NCI-H1105 (cell line): ENCODE measurements around the gene ATP10A.

Source experiments
- DNase-seq: peaks from one replicate; lab custom pipeline; 2025; lab: John Stamatoyannopoulos, UW

ATP10A gene

GRCh38 chr15:25717457-25718168 is 145.5 kb downstream of the ATP10A start:
- DNase-seq: no peak

GRCh38 chr15:25717127-25717456 is 146.0 kb downstream of the ATP10A start:
- DNase-seq: no peak

DNA sequence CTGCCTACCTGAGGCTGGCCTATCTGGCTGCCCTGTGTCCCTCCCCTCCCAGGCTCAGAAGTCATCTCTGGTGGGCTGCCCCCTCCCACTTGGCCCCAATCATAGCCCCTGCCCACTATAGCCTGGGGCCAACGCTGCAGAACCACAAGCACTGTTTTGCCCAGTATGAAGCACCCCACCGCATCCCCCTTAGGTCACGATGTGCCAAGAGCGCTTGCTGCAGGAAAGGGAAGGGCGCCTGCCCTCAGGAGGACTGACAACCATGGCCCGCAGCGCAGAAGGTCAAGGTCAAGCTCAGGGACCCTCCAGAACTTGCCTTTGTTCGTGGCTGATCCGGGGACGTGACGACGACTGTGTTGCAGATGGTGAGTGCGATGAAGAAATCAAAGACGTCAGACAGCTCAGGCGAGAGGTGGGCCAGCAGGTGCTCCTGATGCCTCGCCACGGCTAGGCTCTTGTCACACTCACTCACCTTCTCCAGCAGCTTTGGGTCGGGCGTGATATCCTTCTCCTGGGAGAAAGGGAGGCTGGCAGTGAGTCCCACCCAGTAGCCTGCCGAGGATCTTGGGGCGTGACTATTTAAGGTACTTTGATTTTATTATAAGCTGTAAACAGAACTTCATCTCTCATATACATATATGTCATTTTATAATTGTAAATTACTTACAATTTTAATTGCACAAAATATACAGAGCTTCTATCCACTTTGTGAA is 146.6 kb downstream of the ATP10A start:
- DNase-seq: no peak

GRCh38 chr15:25715536-25716413 is 147.4 kb downstream of the ATP10A start:
- DNase-seq: no peak

DNA sequence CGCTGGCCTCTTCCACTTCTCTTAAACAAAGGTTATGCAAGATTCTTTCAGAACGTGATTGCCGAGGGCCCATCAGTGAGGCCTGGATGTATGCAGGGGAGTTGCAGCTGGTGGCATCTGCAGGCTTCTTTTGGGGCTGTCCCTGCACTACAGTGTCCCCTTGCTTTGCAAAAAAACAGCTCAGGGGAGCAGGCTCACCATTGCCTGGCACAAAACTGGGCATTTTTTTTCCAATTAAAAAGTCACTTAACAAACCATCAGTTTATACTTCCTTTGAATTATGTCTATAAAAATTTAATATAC is 148.6 kb downstream of the ATP10A start:
- DNase-seq: no peak

GRCh38 chr15:25713736-25714537 is 149.2 kb downstream of the ATP10A start:
- DNase-seq: no peak

DNA sequence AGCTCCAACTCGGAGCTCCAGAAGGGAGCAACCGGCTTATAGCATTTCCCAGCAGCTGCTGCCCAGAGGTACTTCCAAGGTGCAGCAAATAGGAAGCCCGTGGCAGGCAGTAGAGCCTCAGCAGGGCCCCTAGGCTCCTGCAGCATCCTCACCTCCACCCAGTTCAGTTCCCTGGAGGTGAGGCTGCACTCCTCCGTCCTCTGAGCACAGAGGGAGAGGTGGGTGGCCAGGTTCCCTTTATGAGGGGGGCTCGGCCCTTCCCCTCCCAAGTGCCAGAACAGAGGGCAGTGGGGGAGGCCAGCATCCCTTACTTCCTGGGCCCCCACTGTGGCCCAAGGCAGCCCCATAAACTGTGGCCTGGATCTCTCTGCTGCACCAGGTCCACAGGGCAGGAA is 150.2 kb downstream of the ATP10A start:
- DNase-seq: no peak

GRCh38 chr15:25712192-25712960 is 150.8 kb downstream of the ATP10A start:
- no peak for DNase-seq

- no peak for DNase-seq
Observed at GRCh38 chr15:25711691-25712090, 151.4 kb downstream of the ATP10A start.

DNA sequence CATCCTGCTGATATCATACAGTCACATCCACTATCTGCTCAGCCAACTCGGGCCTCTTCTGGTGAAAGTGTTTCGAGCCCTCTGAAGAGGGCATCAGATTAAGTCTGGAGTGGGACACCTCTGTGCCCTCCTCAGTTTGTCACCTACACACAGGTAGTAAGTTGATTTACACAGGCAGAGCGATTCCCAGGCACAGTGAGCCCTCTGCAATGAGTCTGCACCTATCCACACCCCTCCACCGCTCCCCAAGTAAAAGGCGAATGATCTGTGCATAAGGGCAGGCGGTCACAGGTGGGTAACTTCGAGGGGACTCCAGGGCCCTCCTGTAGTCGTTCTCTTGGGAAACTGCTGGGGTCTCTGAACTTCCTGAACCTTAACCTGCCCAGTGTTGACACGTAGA is 152.0 kb downstream of the ATP10A start:
- no peak for DNase-seq

DNA sequence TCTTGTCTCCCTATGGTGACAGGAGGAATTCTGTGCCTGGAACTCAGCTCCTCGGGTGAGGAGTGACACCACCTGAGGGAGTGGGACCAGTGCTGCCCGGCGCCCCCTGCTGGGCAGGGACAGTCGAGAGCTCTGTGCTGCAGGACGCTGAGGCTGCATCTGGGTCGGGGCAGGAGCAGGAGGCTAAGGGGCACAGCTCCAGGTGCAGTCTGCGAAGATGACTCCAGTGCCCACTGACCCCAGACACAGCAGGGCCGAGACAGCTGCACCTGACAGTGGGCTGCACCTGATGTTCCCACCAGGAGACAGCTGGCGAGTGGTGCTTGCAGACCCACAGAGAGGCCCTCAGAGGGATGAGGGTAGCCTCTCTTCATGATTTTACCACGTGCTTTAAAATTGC is 152.9 kb downstream of the ATP10A start:
- DNase-seq: no peak

- DNase-seq: no peak
Observed at GRCh38 chr15:25709437-25710159, 153.5 kb downstream of the ATP10A start.

GRCh38 chr15:25708391-25708790 is 154.7 kb downstream of the ATP10A start:
- DNase-seq: no peak

DNA sequence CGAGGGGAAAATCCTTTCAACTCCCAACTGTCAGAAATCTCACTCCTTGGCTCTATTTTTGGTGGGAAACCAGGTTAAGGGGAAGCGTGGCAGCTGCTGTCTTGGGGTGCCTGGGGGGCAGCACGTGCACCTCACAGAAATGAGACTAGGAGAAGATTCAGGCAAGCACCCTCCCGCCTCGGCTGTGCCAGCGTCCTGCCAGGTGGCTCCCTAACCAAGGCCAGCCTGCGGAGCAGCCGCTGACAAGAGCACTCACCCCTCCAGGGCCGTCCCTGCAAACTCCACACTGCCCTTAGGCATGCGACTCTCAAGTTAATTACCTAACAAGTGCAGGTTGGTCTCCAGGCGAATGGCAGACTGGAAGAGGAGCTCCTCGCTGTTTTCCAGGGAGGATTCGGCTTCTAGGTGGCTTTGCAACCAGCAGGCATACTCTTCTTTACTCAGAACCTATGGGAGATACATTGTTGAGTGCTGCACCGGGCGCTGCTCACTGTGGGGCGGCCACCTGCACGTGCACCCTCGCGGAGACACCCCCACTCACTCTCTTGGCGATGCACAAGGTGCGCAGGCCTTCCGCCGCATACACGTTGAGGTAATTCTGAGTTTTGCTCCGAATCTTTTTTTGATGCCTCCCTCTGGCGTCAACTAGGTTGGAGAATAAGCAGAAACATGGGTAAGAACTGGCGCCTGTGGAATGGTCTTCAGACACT is 155.3 kb downstream of the ATP10A start:
- no peak for DNase-seq

DNA sequence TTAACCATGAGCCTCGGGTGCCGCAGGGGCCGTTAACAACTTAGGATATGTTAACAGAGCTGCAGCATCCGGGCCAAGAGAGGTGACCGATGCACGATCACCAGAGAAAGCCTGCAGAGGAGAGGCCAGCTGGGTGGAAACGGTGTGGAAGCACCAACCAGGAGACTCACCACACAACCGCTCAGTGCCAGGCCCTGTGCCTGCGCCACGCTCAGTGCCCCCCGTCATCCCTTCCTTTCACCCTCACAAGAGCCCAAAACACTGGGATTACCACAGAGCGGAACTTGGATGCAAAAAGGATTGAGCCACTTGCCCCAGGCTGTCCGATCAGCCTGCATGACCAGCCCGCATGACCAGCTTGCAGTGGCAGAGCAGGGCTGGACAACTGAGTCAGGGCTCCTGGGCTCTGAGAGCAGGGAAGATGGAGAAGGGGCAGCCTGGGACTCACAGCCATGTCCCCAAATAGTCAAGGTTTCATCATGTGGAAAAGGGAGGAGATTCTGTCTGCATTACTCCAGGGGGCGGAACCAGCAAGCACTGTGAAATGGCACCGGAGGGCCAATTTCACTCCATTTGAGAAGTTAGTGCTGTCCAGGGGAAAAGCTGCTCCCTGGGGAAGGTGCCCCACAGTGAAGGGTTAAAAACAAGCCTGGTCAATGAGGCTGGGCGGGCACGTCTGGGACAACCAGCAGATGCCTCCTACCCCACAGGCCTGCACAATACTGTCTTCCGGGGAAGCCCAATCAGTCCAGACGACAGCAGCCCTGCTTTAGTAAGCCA is 156.8 kb downstream of the ATP10A start:
- DNase-seq: no peak

GRCh38 chr15:25705433-25706115 is 157.6 kb downstream of the ATP10A start:
- no peak for DNase-seq

GRCh38 chr15:25703726-25704125 is 159.4 kb downstream of the ATP10A start:
- no peak for DNase-seq

DNA sequence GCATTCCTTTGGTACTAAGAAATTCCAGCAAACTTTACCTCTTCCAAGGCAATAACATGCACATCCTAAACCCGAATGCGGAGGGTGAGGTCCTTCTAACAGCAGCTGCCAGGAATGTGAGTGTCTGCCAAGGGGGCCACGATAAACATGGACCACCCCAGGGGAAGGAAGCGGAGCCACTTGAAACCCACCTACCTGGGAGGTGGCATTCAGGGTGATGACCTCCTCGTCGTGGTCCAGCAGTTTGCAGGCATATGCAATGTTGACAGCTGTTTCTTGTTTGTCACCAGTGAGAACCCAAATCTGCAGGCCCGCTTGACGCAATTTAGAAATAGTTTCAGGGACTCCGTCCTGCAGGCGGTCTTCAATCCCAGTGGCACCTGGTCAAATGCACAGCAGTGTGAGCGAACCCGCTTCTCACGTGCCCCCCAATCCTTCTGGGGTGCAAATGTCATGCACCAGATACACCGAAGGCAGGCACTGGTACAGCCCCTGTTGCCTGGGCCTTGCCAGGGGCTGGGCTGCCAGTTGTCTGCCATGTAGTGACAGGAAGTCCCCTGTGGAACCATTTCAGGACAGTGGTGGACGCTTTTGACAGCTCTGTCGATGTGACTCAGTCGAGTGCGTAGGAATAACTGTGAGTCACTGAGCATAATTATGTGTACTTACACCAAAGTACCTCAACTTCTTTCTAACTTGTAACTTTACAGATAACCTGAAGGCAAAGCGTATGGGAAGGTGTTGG is 161.2 kb downstream of the ATP10A start:
- no peak for DNase-seq
